ENCODE data around the gene SLC2A10.

DNA sequence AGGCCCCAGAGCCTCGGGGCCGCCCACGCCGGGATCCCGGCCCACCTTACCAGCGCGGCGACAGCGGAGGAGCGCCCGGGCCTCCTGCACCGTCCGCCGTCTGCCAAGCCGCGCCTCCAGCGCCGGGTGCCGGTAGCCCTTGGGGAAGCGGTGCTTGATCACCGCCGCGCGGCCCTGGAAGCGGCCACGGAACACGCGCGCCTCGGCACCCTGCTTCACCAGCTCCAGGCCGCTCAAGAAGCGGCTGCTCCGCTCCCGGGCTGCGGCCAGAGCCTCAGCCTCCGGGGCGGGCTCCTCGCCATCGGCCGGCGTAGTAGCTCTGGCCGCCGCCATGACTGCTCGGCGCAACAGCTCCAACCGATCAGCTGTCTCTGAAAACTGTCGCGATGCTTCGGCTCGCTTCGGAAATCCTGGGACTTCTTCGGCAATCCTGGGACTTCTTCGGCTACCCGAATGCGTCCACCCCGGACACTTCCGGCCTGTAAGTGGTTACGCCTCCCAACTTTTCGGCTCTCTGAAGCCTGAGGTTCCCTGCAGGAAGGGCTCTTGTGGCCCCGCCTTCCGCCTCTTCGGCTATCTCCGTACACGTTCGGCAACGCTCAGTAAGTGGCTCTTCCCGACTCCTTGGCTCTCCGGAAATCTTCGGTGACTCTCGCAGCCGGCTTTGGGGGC, 20.2 kb upstream of the SLC2A10 start, which contains the start of gene TP53RK:
- TF ChIP-seq, protein P1, sequence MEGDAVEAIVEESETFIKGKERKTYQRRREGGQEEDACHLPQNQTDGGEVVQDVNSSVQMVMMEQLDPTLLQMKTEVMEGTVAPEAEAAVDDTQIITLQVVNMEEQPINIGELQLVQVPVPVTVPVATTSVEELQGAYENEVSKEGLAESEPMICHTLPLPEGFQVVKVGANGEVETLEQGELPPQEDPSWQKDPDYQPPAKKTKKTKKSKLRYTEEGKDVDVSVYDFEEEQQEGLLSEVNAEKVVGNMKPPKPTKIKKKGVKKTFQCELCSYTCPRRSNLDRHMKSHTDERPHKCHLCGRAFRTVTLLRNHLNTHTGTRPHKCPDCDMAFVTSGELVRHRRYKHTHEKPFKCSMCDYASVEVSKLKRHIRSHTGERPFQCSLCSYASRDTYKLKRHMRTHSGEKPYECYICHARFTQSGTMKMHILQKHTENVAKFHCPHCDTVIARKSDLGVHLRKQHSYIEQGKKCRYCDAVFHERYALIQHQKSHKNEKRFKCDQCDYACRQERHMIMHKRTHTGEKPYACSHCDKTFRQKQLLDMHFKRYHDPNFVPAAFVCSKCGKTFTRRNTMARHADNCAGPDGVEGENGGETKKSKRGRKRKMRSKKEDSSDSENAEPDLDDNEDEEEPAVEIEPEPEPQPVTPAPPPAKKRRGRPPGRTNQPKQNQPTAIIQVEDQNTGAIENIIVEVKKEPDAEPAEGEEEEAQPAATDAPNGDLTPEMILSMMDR (conservative IDR thresholded peaks at IDR 0.05 in 1 of 2, IDR thresholded peaks at IDR 0.05 in 1 of 2; ENCODE audit: low read depth in 1 of 2, low read length in 2 of 2): peak in 1 of 2 donors; percentile 10
- TF ChIP-seq EZH2 (IDR thresholded peaks at IDR 0.05; ENCODE audit: low read length, missing control alignments): no peak
